ACC112 (cell line): ENCODE measurements around the gene MYOF.
"Not testable (repeated sequence)": the region's sequence is repeated elsewhere in the genome, so short reads cannot be mapped to it uniquely, and the experiment has no call there.

Experiments used
- H2AFZ ChIP-seq: fragments of 200-600 bp; sonication (generic); one replicate; pipeline ENCODE4 v1.6.0; 2017; ENCODE audit warnings: antibody characterized with exemption, low read length; ENCODE audit not compliant: unreplicated experiment
- H3K27ac ChIP-seq: fragments of 200-600 bp; sonication (generic); 2 replicates; pipeline ENCODE4 v1.5.1; 2014; ENCODE audit warnings: low read depth, mild to moderate bottlenecking, antibody characterized with exemption, low read length, moderate library complexity
- H3K27me3 ChIP-seq: fragments of 200-600 bp; sonication (generic); 2 replicates; pipeline ENCODE4 v1.6.1; 2014; ENCODE audit warnings: mild to moderate bottlenecking, antibody characterized with exemption, low read length, moderate library complexity, mixed read lengths; ENCODE audit not compliant: insufficient read depth
- H3K36me3 ChIP-seq: fragments of 200-600 bp; sonication (generic); 2 replicates; pipeline ENCODE4 v1.6.1; 2016; ENCODE audit warnings: mild to moderate bottlenecking, antibody characterized with exemption, low read length, moderate library complexity, mixed read lengths; ENCODE audit not compliant: insufficient read depth
- H3K4me1 ChIP-seq: fragments of 200-600 bp; sonication (generic); one replicate; pipeline ENCODE4 v1.6.1; 2016; ENCODE audit warnings: low read length, mixed read lengths; ENCODE audit not compliant: insufficient read depth, unreplicated experiment, control insufficient read depth
- H3K4me3 ChIP-seq: fragments of 200-600 bp; sonication (generic); 2 replicates; pipeline ENCODE4 v1.5.1; 2014; ENCODE audit warnings: mild to moderate bottlenecking, low read depth, low read length
- H3K79me2 ChIP-seq: fragments of 200-600 bp; sonication (generic); one replicate; pipeline ENCODE4 v1.6.0; 2016; ENCODE audit warnings: low read length; ENCODE audit not compliant: control insufficient read depth, unreplicated experiment, insufficient read depth

Gene MYOF

DNA sequence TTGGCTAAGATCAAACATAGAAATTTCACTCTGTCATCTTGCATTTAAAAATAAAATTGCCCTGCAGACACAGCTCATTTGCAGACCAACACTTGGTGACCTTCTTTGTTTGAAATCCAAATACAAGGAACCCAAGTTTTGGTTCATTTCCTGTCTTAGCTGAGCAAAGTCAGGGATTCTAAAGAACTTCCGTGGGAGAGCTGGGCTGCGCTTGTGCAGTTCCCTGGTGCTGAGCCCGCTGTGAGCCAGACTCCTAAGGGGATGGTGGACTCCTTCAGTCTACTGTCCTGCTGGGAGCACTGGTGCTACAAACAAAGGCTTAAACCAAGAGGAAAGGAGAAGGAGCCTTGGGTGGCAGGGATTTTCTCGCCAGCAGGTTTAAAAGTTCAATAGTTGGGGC, 60.0 kb downstream of the MYOF start:
- Histone ChIP-seq H3K36me3 (peaks cover 47% of the 10 kb centered on the region), H3K27me3 (no peaks in the 10 kb centered on the region), H3K79me2 (peaks cover 27% of the 10 kb centered on the region), H3K4me3 (no peak overlapping the region), H3K4me1 (no peaks in the 10 kb centered on the region), H3K27ac (no peak overlapping the region), H2AFZ (no peak overlapping the region)

DNA sequence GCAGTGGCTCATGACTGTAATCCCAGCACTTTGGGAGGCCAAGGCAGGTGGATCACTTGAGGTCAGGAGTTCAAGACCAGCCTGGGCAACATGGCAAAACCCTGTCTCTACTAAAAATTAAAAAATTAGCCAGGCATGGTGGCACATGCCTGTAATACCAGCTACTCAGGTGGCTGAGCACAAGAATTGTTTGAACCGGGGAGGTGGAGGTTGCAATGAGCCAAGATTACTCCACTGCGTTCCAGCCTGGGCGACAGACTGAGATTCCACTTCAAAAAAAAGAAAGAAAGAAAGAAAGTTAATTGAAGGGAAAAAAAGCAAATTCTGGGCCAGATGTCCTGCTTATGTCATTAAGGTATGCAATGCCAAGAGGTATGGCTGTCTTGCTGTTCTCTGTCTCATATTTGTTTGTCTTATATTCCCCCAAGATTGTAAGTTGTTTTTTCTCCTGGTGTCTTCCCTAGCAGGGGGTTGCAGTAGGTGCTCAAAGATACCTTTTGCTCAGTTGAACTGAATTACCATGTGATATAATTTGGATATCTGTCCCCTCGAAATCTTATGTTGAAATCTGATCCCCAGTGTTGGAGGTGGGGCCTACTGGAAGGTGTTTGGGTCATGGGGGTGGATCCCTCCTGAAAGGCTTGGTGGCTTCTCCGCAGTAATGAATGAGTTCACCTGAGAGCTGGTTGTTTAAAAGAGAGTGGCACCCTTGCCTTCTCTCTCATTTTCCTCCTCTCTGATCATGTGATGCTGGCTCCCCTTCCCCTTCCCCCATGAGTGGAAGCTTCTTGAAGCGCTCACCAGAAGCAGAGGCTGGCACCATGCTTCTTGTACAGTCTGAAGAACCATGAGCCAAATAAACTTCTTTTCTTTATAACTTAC, 60.9 kb downstream of the MYOF start:
- peaks cover 51% of the 10 kb centered on the region for H3K36me3 ChIP-seq
- peaks cover 25% of the 10 kb centered on the region for H3K79me2 ChIP-seq
- H3K27ac ChIP-seq: no peak overlapping the region
- no peaks in the 10 kb centered on the region for H3K4me1 ChIP-seq
- H3K4me3 ChIP-seq: no peak overlapping the region
- no peaks in the 10 kb centered on the region for H3K27me3 ChIP-seq
- H2AFZ ChIP-seq: no peak overlapping the region

DNA sequence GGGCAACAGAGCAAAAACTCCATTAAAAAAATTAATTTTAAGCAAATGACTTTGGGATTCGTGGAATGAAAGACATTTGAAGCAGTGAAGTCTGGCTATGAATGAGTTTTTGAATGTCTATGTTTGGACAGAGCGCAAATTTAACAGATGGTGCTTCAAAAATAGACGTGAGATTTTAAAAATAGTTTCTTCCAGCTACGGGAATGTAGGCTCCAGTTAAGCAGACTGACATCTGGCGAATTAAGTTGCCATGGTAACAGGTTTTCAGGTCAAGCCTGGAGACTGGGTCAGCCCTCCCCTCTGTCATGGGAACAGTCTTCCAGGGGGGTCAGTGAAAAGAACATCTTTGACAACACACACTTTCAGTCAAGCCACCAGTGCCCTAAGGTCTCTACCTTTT, 62.0 kb downstream of the MYOF start:
- no peak overlapping the region for H3K27ac ChIP-seq
- H3K79me2 ChIP-seq: peaks cover 16% of the 10 kb centered on the region
- no peaks in the 10 kb centered on the region for H3K27me3 ChIP-seq
- H2AFZ ChIP-seq: no peak overlapping the region
- H3K36me3 ChIP-seq: peaks cover 48% of the 10 kb centered on the region
- H3K4me1 ChIP-seq: no peaks in the 10 kb centered on the region
- H3K4me3 ChIP-seq: no peak overlapping the region

DNA sequence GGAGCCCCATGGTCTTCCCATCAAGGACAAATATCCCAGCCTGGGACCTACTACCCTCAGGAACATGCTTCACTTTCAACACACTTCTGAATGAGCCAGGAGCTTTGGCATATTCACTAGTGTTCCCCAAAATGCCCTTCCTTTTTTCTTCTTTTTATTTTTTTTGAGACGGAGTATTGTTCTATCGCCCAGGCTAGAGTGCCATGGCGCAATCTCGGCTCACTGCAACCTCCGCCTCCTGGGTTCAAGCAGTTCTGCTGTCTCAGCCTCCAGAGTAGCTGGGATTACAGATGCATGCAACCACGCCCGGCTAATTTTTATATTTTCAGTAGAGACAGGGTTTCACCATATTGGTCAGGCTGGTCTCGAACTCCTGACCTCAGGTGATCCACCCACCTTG, 63.1 kb downstream of the MYOF start:
- not testable (repeated sequence) for H3K27ac ChIP-seq, H3K79me2 ChIP-seq, H3K4me3 ChIP-seq, H3K27me3 ChIP-seq, H2AFZ ChIP-seq, H3K4me1 ChIP-seq
- H3K36me3 ChIP-seq: peaks cover 45% of the 10 kb centered on the region

DNA sequence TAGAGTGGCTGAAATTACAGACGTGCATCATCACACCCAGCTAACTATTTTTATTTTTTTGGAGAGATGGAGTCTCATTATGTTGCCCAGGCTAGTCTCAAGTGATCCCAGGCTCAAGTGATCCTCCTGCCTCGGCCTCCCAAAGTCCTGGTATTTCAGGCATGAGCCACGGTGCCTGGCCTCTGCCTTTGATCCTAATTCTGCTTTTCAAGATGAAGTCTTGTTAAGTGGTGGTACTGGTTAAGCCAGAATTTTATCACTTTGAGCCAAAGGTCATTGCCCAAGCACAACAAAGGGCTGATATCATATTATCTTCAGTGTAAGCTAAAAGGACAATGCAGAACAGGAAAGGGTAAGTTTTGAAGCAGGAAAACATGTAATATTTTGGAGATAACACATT, 64.2 kb downstream of the MYOF start:
- no peak overlapping the region for H3K27ac ChIP-seq
- no peaks in the 10 kb centered on the region for H3K27me3 ChIP-seq
- H3K36me3 ChIP-seq: peaks cover 41% of the 10 kb centered on the region
- no peak overlapping the region for H3K4me3 ChIP-seq
- peaks cover 4% of the 10 kb centered on the region for H3K79me2 ChIP-seq
- H3K4me1 ChIP-seq: no peaks in the 10 kb centered on the region
- H2AFZ ChIP-seq: no peak overlapping the region

DNA sequence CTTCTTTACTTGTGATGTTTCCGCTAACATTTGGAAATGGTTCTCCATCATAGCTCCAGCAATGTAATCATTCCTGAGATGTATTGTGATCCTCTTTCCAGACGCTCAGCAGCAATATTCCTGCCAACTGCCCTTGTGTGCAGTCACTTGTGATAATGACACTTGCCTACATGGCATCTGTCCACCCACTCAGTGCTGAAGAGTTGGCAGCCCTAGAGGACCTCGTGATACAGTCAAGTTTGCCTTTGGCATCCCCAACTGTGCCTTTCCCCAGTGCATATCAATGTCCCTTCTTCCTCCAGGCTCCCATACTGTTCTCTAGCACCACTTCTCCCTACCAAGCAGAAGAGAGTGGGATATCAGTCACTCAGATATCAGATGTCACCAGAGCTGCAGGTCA, 64.9 kb downstream of the MYOF start:
- Histone ChIP-seq H2AFZ (no peak overlapping the region), H3K36me3 (peaks cover 41% of the 10 kb centered on the region), H3K4me1 (no peaks in the 10 kb centered on the region), H3K27ac (no peak overlapping the region), H3K79me2 (peaks cover 4% of the 10 kb centered on the region), H3K27me3 (no peaks in the 10 kb centered on the region), H3K4me3 (no peak overlapping the region)

DNA sequence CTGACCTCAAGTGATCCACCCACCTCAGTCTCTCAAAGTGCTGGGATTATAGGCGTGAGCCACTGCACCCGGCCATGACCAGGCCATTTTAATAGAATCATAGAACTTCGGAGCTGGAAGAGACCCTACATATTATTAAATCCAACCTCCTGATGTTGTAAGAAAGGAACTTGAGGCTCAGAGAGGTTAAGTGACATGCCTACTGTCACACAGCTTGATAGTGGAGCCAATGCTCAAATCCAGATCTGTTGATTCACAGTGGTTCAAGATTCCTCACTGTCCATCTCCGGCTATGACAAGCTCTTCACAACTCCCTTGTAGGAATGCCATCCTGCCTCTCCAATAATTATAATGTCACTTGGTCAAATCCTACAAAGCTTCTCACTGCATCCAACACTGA, 65.3 kb downstream of the MYOF start:
- Histone ChIP-seq H3K4me1 (no peaks in the 10 kb centered on the region), H3K79me2 (peaks cover 4% of the 10 kb centered on the region), H3K27ac (no peak overlapping the region), H2AFZ (no peak overlapping the region), H3K36me3 (peaks cover 39% of the 10 kb centered on the region), H3K27me3 (no peaks in the 10 kb centered on the region), H3K4me3 (no peak overlapping the region)

DNA sequence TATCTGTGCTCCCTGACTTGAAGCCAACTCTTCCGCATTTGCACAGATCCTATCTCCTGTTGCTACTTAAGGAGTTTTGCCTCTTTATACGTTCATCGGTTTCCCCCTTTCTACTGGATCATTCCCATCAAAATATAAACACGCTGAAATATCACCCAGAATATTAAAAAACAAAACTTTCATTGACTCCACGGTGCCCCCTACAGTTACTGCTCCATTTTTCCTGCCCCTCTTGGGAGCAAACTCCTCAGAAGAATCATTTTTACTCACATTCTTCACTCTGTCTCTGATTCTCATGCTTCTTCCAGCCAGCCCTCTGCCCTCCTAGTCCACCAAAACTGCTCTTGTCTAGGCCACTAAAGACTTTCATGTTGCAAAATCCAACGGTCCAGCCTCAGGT, 66.4 kb downstream of the MYOF start:
- Histone ChIP-seq H3K27ac (no peak overlapping the region), H3K4me1 (no peaks in the 10 kb centered on the region), H3K36me3 (peaks cover 33% of the 10 kb centered on the region), H3K79me2 (peaks cover 4% of the 10 kb centered on the region), H3K4me3 (no peak overlapping the region), H3K27me3 (no peaks in the 10 kb centered on the region), H2AFZ (no peak overlapping the region)

DNA sequence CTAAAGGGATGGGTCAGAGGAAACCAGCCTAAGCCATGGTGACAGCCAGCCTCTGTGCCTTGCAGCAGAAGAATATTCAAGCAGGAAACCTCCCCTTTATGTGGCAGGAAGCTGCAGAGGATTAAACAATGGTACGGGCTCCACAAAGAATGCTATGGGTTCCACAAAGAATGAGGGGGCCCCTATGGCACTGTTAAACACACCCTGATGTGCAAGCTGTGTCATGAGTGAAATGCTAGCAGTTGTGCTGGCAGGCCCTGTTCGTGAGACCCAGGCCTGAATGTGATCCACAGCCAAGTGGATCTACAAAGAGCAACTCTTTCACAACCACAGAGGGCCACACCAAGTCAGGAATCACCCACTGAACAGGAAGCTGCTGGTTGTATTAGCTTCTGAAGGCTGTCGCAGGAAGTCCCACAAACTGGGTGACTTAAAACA, 68.9 kb downstream of the MYOF start:
- peaks cover 4% of the 10 kb centered on the region for H3K79me2 ChIP-seq
- no peak overlapping the region for H3K4me3 ChIP-seq
- no peaks in the 10 kb centered on the region for H3K4me1 ChIP-seq
- H3K27me3 ChIP-seq: no peaks in the 10 kb centered on the region
- H3K27ac ChIP-seq: no peak overlapping the region
- peaks cover 25% of the 10 kb centered on the region for H3K36me3 ChIP-seq
- H2AFZ ChIP-seq: no peak overlapping the region

DNA sequence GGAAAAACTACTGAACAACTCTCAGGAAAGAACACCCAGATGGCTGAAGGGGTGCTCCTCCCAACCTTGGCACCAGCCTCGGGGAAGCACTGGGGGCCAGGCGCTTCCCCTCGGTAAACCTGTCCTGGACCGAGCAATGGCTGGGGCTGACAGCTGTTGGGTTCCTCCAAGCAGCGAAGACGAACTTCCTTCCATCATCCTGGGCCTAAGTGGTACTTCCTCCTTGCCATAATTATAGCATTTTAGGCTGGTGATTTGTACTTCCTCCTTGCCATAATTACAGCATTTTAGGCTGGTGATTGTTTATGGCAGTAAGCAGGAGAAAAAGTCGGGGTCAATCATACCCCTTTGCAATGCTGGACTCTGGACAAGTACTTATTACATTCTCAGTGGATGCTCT, 69.3 kb downstream of the MYOF start:
- peaks cover 4% of the 10 kb centered on the region for H3K79me2 ChIP-seq
- H3K4me3 ChIP-seq: no peak overlapping the region
- H3K27me3 ChIP-seq: no peaks in the 10 kb centered on the region
- no peak overlapping the region for H2AFZ ChIP-seq
- no peak overlapping the region for H3K27ac ChIP-seq
- no peaks in the 10 kb centered on the region for H3K4me1 ChIP-seq
- H3K36me3 ChIP-seq: peaks cover 25% of the 10 kb centered on the region

DNA sequence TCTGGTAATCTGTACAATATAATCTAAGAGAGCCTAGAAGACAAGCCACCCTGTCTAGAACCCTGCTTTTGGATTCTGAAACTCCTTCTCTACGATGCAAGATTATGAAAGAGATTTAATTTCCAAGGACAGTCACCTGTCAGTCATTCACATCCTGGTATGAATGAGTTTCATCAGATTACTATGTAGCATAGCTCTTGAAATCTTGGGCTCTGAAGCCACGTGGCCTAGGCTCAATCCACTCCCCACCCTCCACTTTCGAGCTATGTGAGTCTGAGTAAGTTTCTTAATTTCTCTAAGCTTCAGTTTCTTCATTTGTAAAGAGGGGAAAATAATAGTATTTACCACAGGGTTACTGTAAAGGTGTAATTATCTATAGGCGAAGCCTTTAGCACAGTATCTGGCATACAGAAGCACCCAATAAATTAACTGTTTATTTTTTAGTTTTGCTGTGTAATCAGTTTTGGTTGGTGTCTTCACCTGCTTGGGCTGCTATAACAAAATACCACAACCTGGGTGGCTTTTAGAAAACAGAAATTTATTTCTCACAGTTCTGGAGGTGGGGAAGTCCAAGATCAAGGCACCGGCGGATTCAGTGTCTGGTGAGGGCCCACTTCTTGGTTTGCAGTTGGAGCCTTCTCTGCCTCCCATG, 71.3 kb downstream of the MYOF start:
- Histone ChIP-seq H3K27ac (no peak overlapping the region), H2AFZ (no peak overlapping the region), H3K4me3 (no peak overlapping the region), H3K36me3 (peaks cover 23% of the 10 kb centered on the region), H3K79me2 (peaks cover 4% of the 10 kb centered on the region), H3K4me1 (no peaks in the 10 kb centered on the region), H3K27me3 (no peaks in the 10 kb centered on the region)
